Osteocyte (in vitro differentiated cells): ENCODE data around the gene TNS3. TPM values are rescaled to one million over a fixed set of nuclear protein-coding genes. Genes with fewer than 3 reads are reported as not detected.

Experiments used
- DNase-seq: peaks from one replicate; pipeline ENCODE4 v3.0.0; 2021; ENCODE audit warnings: mixed read lengths; ENCODE audit not compliant: unreplicated experiment; ENCODE audit errors: extremely low spot score
- H3K27ac Mint-ChIP-seq: one replicate; pipeline ENCODE4 v1.8.0; 2021; ENCODE audit warnings: mild to moderate bottlenecking, mixed read lengths; ENCODE audit not compliant: unreplicated experiment
- H3K27me3 Mint-ChIP-seq: one replicate; pipeline ENCODE4 v1.8.0; 2021; ENCODE audit warnings: mixed read lengths; ENCODE audit not compliant: unreplicated experiment
- H3K36me3 Mint-ChIP-seq: one replicate; pipeline ENCODE4 v1.8.0; 2021; ENCODE audit warnings: mixed read lengths; ENCODE audit not compliant: unreplicated experiment
- H3K4me1 Mint-ChIP-seq: one replicate; pipeline ENCODE4 v1.8.0; 2021; ENCODE audit warnings: mixed read lengths; ENCODE audit not compliant: unreplicated experiment
- H3K4me3 Mint-ChIP-seq: one replicate; pipeline ENCODE4 v1.8.0; 2021; ENCODE audit warnings: mild to moderate bottlenecking, moderate library complexity, mixed read lengths; ENCODE audit not compliant: unreplicated experiment
- H3K9me3 Mint-ChIP-seq: one replicate; pipeline ENCODE4 v1.8.0; 2021; ENCODE audit warnings: mixed read lengths; ENCODE audit not compliant: unreplicated experiment
- total RNA-seq: library from RNA; stranded (reverse); gene quantifications from 2 replicates; pipeline ENCODE4 v1.2.1, GENCODE V29; 2021
- TF ChIP-seq, protein P1 (sequence below): fragments of 200-600 bp; sonication (generic); IDR thresholded peaks from 2 replicates; pipeline ENCODE4 v1.5.0; 2021; ENCODE audit warnings: antibody characterized with exemption, mild to moderate bottlenecking, moderate library complexity

The TNS3 gene
- total RNA-seq, 1 donor from 2014 or later = 93.8 TPM

GRCh38 chr7:47427051-47427643, 154.8 kb downstream of the TNS3 start:
- no peaks in the 10 kb centered on the region for H3K9me3 Mint-ChIP-seq
- no peak overlapping the region for H3K4me3 Mint-ChIP-seq
- H3K36me3 Mint-ChIP-seq = peaks cover 15% of the 10 kb centered on the region
- peaks cover 23% of the 10 kb centered on the region for H3K4me1 Mint-ChIP-seq
- no peak for DNase-seq
- TF ChIP-seq, protein P1, sequence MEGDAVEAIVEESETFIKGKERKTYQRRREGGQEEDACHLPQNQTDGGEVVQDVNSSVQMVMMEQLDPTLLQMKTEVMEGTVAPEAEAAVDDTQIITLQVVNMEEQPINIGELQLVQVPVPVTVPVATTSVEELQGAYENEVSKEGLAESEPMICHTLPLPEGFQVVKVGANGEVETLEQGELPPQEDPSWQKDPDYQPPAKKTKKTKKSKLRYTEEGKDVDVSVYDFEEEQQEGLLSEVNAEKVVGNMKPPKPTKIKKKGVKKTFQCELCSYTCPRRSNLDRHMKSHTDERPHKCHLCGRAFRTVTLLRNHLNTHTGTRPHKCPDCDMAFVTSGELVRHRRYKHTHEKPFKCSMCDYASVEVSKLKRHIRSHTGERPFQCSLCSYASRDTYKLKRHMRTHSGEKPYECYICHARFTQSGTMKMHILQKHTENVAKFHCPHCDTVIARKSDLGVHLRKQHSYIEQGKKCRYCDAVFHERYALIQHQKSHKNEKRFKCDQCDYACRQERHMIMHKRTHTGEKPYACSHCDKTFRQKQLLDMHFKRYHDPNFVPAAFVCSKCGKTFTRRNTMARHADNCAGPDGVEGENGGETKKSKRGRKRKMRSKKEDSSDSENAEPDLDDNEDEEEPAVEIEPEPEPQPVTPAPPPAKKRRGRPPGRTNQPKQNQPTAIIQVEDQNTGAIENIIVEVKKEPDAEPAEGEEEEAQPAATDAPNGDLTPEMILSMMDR = no peak
- no peak overlapping the region for H3K27ac Mint-ChIP-seq
- H3K27me3 Mint-ChIP-seq = no peaks in the 10 kb centered on the region

- H3K27me3 Mint-ChIP-seq = no peaks in the 10 kb centered on the region
- TF ChIP-seq, protein P1 = no peak
- DNase-seq = no peak
- H3K4me3 Mint-ChIP-seq = no peak overlapping the region
- H3K9me3 Mint-ChIP-seq = no peaks in the 10 kb centered on the region
- H3K27ac Mint-ChIP-seq = no peak overlapping the region
- peaks cover 28% of the 10 kb centered on the region for H3K36me3 Mint-ChIP-seq
- H3K4me1 Mint-ChIP-seq = peaks cover 32% of the 10 kb centered on the region
These were observed 157.4 kb downstream of the TNS3 start for GRCh38 chr7:47424523-47424922.

DNA sequence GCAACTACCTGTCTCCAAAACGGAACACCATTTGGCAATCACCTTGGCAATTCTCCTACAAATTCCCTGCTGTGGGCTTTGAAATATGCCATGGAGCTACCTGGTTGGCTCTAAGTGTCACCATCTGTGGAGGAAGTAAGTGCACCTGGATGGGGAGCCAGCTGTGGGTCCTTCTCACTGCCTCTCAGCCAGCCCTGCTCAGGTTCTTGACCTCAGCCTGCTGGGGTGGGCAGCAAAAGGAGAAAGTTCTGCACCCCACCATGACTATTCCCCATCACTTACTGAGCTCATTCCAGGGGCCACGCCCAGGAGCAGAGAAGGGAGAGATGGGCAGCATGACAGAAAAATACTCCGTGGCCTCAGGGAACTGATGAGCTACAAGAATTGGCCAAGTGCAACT, 158.7 kb downstream of the TNS3 start:
- Mint-ChIP-seq H3K27ac (no peak overlapping the region), H3K27me3 (no peaks in the 10 kb centered on the region), H3K4me1 (peaks cover 40% of the 10 kb centered on the region), H3K4me3 (no peak overlapping the region), H3K9me3 (no peaks in the 10 kb centered on the region), H3K36me3 (peaks cover 30% of the 10 kb centered on the region)
- TF ChIP-seq, protein P1 = no peak
- no peak for DNase-seq

GRCh38 chr7:47422611-47423010, 159.3 kb downstream of the TNS3 start:
- Mint-ChIP-seq H3K4me1 (peaks cover 40% of the 10 kb centered on the region), H3K4me3 (no peak overlapping the region), H3K9me3 (no peaks in the 10 kb centered on the region), H3K27me3 (no peaks in the 10 kb centered on the region), H3K27ac (no peak overlapping the region), H3K36me3 (peaks cover 27% of the 10 kb centered on the region)
- DNase-seq = no peak
- TF ChIP-seq, protein P1 = no peak

- H3K4me1 Mint-ChIP-seq = peaks cover 40% of the 10 kb centered on the region
- H3K4me3 Mint-ChIP-seq = no peak overlapping the region
- H3K9me3 Mint-ChIP-seq = no peaks in the 10 kb centered on the region
- TF ChIP-seq, protein P1 = no peak
- peaks cover 27% of the 10 kb centered on the region for H3K36me3 Mint-ChIP-seq
- H3K27me3 Mint-ChIP-seq = no peaks in the 10 kb centered on the region
- no peak overlapping the region for H3K27ac Mint-ChIP-seq
- no peak for DNase-seq
These were observed 160.5 kb downstream of the TNS3 start for GRCh38 chr7:47421456-47421855.
